GM23338 (cell line): Measurements from ENCODE around the gene TMEM213. TPM values are rescaled to one million over a fixed set of nuclear protein-coding genes. Genes with fewer than 3 reads are reported as not detected.

Experiments
- ATAC-seq: fragments of 200-7000 bp; cut with Tn5 transposase; 3 replicates; pipeline ENCODE4 v1.9.1; 2020
- DNase-seq: peaks from one replicate; pipeline ENCODE4 v3.0.0-alpha.2; 2015; ENCODE audit warnings: low spot score
- H2AFZ ChIP-seq: fragments of 200-600 bp; sonication (generic); 2 replicates; pipeline ENCODE4 v1.8.0; 2016; ENCODE audit warnings: antibody characterized with exemption, mild to moderate bottlenecking, moderate library complexity
- H3F3A ChIP-seq: fragments of 200-600 bp; sonication (generic); replicated peaks from 2 replicates; pipeline ENCODE4 v1.8.0; 2017; ENCODE audit warnings: antibody characterized with exemption, mixed run types, low read depth
- H3K27ac ChIP-seq: fragments of 200-600 bp; sonication (generic); 2 replicates; pipeline ENCODE4 v1.6.1; 2016; ENCODE audit warnings: low read depth
- H3K27me3 ChIP-seq: fragments of 200-600 bp; sonication (generic); 2 replicates; pipeline ENCODE4 v1.8.0; 2016; ENCODE audit warnings: mild to moderate bottlenecking, mixed run types, moderate library complexity; ENCODE audit not compliant: insufficient read depth
- H3K36me3 ChIP-seq: fragments of 200-600 bp; sonication (generic); 2 replicates; pipeline ENCODE4 v1.8.0; 2016; ENCODE audit warnings: mild to moderate bottlenecking; ENCODE audit not compliant: insufficient read depth
- H3K4me1 ChIP-seq: fragments of 200-600 bp; sonication (generic); 2 replicates; pipeline ENCODE4 v1.8.0; 2016; ENCODE audit warnings: mild to moderate bottlenecking, moderate library complexity; ENCODE audit not compliant: insufficient read depth
- H3K4me2 ChIP-seq: fragments of 200-600 bp; sonication (generic); 2 replicates; pipeline ENCODE4 v1.7.1; 2017; ENCODE audit warnings: mixed run types
- H3K4me3 ChIP-seq: fragments of 200-600 bp; sonication (generic); 2 replicates; pipeline ENCODE4 v1.6.1; 2016; ENCODE audit warnings: mixed run types
- H3K79me2 ChIP-seq: fragments of 200-600 bp; sonication (generic); replicated peaks from 2 replicates; pipeline ENCODE4 v1.8.0; 2017; ENCODE audit warnings: mild to moderate bottlenecking; ENCODE audit not compliant: insufficient read depth
- H3K9me2 ChIP-seq: fragments of 200-600 bp; sonication (generic); 2 replicates; pipeline ENCODE4 v1.8.0; 2017; ENCODE audit not compliant: insufficient read depth
- H4K20me1 ChIP-seq: fragments of 200-600 bp; sonication (generic); replicated peaks from 2 replicates; pipeline ENCODE4 v1.8.0; 2017; ENCODE audit warnings: mild to moderate bottlenecking; ENCODE audit not compliant: insufficient read depth
- H3K27ac Mint-ChIP-seq: 2 replicates; pipeline ENCODE4 v1.8.0; 2020; ENCODE audit warnings: inconsistent platforms, mild to moderate bottlenecking, moderate library complexity, mixed read lengths
- H3K27me3 Mint-ChIP-seq: 3 replicates; pipeline ENCODE4 v1.8.0; 2022; ENCODE audit warnings: low read depth, mild to moderate bottlenecking, moderate library complexity, mixed read lengths, inconsistent platforms; ENCODE audit not compliant: insufficient read depth, poor library complexity
- H3K36me3 Mint-ChIP-seq: 3 replicates; pipeline ENCODE4 v1.8.0; 2021; ENCODE audit warnings: low read depth, mild to moderate bottlenecking, inconsistent platforms, moderate library complexity, mixed read lengths
- H3K4me1 Mint-ChIP-seq: 3 replicates; pipeline ENCODE4 v1.8.0; 2020; ENCODE audit warnings: mild to moderate bottlenecking, inconsistent platforms, mixed read lengths
- H3K4me3 Mint-ChIP-seq: 3 replicates; pipeline ENCODE4 v1.8.0; 2021; ENCODE audit warnings: moderate library complexity, mild to moderate bottlenecking, inconsistent platforms, mixed read lengths
- H3K9me3 Mint-ChIP-seq: 3 replicates; pipeline ENCODE4 v1.8.0; 2020; ENCODE audit warnings: moderate library complexity, mild to moderate bottlenecking, inconsistent platforms, mixed read lengths
- CTCF ChIP-seq, 2 experiments: fragments of 200-600 bp in 1 of 2; sonication (generic) in 1 of 2; conservative IDR thresholded peaks; 2 replicates each; pipeline versions ENCODE4 v1.5.1 to v1.6.1; 2016 to 2017; ENCODE audit warnings: antibody characterized with exemption in 2 of 2, low read depth in 2 of 2, mild to moderate bottlenecking in 2 of 2, moderate library complexity in 1 of 2
- JUNB ChIP-seq: IDR thresholded peaks from one replicate; pipeline ENCODE4 v1.6.1; 2016; ENCODE audit warnings: antibody characterized with exemption; ENCODE audit not compliant: unreplicated experiment
- NANOG ChIP-seq: IDR thresholded peaks from 2 replicates; pipeline ENCODE4 v1.6.1; 2016; ENCODE audit warnings: antibody characterized with exemption, borderline replicate concordance
- REST ChIP-seq: IDR thresholded peaks from one replicate; pipeline ENCODE4 v1.6.1; 2018; ENCODE audit warnings: antibody characterized with exemption; ENCODE audit not compliant: unreplicated experiment
- ZNF331 ChIP-seq: fragments of 250-450 bp; sonication (Bioruptor Pico); IDR thresholded peaks from 2 replicates; pipeline ENCODE4 v1.5.0; 2020; ENCODE audit warnings: low read depth, mild to moderate bottlenecking, moderate library complexity
- ZNF462 ChIP-seq: fragments of 250-450 bp; sonication (Bioruptor Pico); IDR thresholded peaks from 2 replicates; pipeline ENCODE4 v1.5.0; 2020; ENCODE audit warnings: mild to moderate bottlenecking, moderate library complexity
- polyA plus RNA-seq: library from polyadenylated mRNA; unstranded; fragments of >200 nt; fragmentation: Nextera tagmentation; extraction: Ambion mirVana; gene quantifications from 2 replicates; pipeline ENCODE4 v1.2.1, GENCODE V29; 2016
- total RNA-seq: library from RNA; depleted of rRNA; stranded (reverse); fragments of >200 nt; shearing (Covaris generic); gene quantifications from 2 replicates; pipeline ENCODE4 v1.2.3, GENCODE V29; 2014

Gene TMEM213
- total and polyA plus RNA-seq, 2 experiments from 2014 or later, result 0.89 TPM; not detected in 1

- no peaks in the 10 kb centered on the region for H3K27me3 ChIP-seq
- H3K36me3 ChIP-seq, result no peaks in the 10 kb centered on the region
- Mint-ChIP-seq H3K4me1 (peaks cover 21% of the 10 kb centered on the region), H3K36me3 (no peaks in the 10 kb centered on the region; the same call in 2 of the 3 replicates), H3K4me3 (no peak overlapping the region), H3K27ac (no peak overlapping the region), H3K9me3 (no peaks in the 10 kb centered on the region), H3K27me3 (peaks cover 7% of the 10 kb centered on the region)
- no peaks in the 10 kb centered on the region for H3K79me2 ChIP-seq
- H3K27ac ChIP-seq, result no peak overlapping the region
- H3K4me2 ChIP-seq, result no peak overlapping the region
- H3K4me3 ChIP-seq, result no peak overlapping the region
- H4K20me1 ChIP-seq, result no peaks in the 10 kb centered on the region
- DNase-seq, result no peak
- H3K9me2 ChIP-seq, result no peaks in the 10 kb centered on the region
- no peaks in the 10 kb centered on the region for H3F3A ChIP-seq
- H2AFZ ChIP-seq, result peak overlapping the region; percentile 74; the same call in 1 of the 2 replicates
- TF ChIP-seq ZNF331, result no peak
- no peak for TF ChIP-seq NANOG
- TF ChIP-seq ZNF462 (CRISPR knock-in tag), result no peak
- no peak for TF ChIP-seq CTCF (conservative IDR thresholded peaks at IDR 0.05; ENCODE audit: low read depth in 2 of 2)
- no peak for TF ChIP-seq JUNB
- no peak for TF ChIP-seq REST
- no peak for ATAC-seq
- peaks cover 5% of the 10 kb centered on the region; the same call in 1 of the 2 replicates for H3K4me1 ChIP-seq
These were observed 21.5 kb upstream of the TMEM213 start for GRCh38 chr7:138776166-138776833.
